Fibroblast of the aortic adventitia (primary cell): ENCODE results near the gene EDAR. TPM values are rescaled to one million over a fixed set of nuclear protein-coding genes. Genes with fewer than 3 reads are reported as not detected.
A peak's percentile ranks its signal among the peaks of the same experiment; 100 is the strongest.

Experiments used
- DNase-seq: peaks from one replicate; pipeline ENCODE4 v3.0.0-alpha.2; 2010; ENCODE audit warnings: low read depth
- H3K4me3 ChIP-seq: 2 replicates; pipeline ENCODE4 v1.5.1; 2011; ENCODE audit warnings: low read depth, mild to moderate bottlenecking, control low read depth, low read length, moderate library complexity
- CTCF ChIP-seq: IDR thresholded peaks from 2 replicates; pipeline ENCODE4 v1.5.1; 2011; ENCODE audit warnings: mild to moderate bottlenecking, low read length, control low read depth, inconsistent platforms; ENCODE audit not compliant: insufficient read depth
- total RNA-seq: library from RNA; depleted of rRNA; stranded (reverse); fragments of >200 nt; gene quantifications from 2 replicates; pipeline ENCODE4 v1.2.3, GENCODE V29; 2012; ENCODE audit warnings: low replicate concordance

The EDAR gene
- total RNA-seq, 1 donor, result not detected

DNA sequence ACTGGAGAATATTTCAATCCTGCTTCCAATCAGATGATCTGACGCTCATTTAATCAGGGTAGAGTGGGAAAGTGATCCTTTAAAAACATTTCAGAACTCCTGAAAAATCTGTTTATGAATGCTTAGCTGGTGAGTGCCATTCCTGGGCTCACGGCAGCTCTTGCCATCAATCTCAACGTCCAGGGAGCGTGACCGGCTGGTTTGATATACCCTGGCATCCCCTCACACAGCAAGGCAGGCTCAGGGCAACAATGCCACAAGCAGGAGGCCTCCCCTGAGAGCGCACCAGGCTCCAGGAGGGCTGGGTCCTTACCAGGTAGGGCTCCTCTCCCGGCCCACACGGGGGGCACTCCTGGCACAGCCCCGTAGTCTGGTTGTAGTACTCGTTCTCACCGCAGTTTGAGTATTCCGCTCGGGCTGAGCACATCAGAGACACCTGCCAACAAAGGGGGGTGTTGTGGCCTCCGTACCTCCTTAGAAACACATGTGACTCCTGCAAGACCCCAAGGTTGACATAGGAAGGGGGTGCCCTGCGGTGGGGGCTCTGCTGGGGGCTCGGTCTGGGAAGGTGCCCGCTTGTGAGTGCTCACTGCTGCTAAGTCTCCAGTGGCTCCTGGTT is 59.1 kb downstream of the EDAR start:
- no peak for DNase-seq
- no peak for TF ChIP-seq CTCF
- no peak overlapping the region for H3K4me3 ChIP-seq

- DNase-seq, result no peak
- no peak for TF ChIP-seq CTCF
- no peak overlapping the region for H3K4me3 ChIP-seq
These were observed 60.2 kb downstream of the EDAR start for GRCh38 chr2:108928660-108929377.

- H3K4me3 ChIP-seq, result no peak overlapping the region
- TF ChIP-seq CTCF, result peak; percentile 92
- peak; percentile 69 for DNase-seq
These were observed 60.9 kb downstream of the EDAR start for GRCh38 chr2:108927936-108928659.

DNA sequence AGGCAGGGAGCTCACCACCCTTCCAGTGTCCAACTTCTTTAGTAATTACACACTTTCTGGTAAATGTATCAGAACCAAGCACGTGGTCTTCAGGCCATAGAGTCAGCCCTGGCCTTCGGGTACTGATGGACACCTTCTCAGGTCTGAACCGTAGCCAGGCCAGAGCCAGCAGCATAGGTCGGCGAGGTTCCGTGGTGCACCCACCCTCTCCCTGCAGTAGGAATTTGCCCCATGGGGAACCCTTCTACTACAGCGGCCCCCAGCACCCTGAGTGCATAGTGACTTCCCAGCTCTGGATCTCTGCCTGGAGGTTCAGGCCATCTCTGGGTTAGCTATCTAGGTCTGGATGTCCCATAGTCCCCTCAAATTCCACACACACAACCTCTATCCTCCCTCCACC is 61.6 kb downstream of the EDAR start:
- H3K4me3 ChIP-seq, result no peak overlapping the region
- DNase-seq, result no peak

GRCh38 chr2:108926561-108927380 is 62.2 kb downstream of the EDAR start:
- H3K4me3 ChIP-seq, result no peak overlapping the region
- no peak for DNase-seq
- no peak for TF ChIP-seq CTCF

More for the DNA sequence above, 61.6 kb downstream of the EDAR start:
- no peak for TF ChIP-seq CTCF

DNA sequence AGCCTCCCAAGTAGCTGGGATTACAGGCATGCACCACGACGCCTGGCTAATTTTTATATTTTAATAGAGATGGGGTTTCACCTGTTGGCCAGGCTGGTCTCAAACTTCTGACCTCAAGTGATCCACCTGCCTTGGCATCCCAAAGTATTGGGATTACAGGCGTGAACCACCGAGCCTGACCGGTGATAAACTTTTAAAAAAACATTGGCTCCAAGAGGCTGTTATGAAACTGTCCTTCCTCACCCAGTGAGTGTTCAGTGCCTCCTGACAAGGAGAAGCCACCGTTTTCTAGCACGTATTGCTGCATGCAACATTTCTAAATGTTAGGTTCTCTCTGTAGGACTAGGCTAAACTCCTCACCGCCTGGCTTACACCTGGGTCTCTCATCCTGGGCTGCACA is 63.3 kb downstream of the EDAR start:
- no peak for DNase-seq
- H3K4me3 ChIP-seq, result no peak overlapping the region
- TF ChIP-seq CTCF, result no peak
